ENCODE data around the gene CDCP1.
A peak's percentile ranks its signal among the peaks of the same experiment; 100 is the strongest.
"Not testable (repeated sequence)": the region's sequence is repeated elsewhere in the genome, so short reads cannot be mapped to it uniquely, and the experiment has no call there.

The CDCP1 gene

GRCh38 chr3:45084361-45084760, 61.8 kb downstream of the CDCP1 start:
- DNase-seq (ENCODE audit: low read depth in 3 of 3), result no peak

DNA sequence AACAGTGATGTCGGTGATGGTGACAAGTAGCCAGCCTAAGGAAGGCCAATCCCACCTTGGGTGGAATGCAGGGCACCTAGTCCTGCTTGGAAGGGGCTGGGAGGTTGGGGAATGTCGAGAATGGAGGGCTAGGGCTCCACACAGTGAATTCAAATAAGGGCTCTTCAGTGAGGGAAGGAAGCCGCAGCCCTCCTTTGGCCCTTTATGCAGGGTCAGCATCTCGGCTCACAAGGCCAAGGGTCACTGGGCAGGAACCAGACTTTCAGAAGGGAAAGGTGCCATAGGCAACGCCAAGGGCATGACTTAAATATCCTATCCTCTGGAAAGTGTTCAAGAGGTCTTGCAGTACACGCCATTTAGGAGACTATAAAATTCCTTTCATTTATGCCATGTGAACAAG, 63.2 kb downstream of the CDCP1 start:
- DNase-seq (ENCODE audit: low read depth in 3 of 3), result no peak

DNA sequence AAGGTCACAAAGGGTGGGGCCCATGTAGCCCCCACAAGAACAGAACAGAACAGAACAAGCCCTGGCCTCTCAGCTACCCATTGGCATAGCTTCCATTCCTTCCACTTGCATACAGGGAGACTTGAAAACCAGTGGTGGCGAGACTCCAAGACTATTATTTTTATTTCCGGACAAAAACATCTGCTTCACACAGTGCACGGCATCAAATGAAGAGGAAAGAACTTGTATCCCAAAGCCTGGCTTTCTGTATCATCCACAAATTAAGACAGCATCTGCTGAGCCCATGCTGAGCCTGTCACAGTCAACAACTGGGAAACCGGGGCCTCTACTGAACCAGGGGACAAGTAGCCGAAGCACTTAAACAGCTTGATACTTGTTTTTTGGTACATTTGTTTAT, 64.0 kb downstream of the CDCP1 start:
- no peak for DNase-seq (ENCODE audit: low read depth in 3 of 3)

- no peak for DNase-seq (ENCODE audit: low read depth in 3 of 3)
These were observed 64.6 kb downstream of the CDCP1 start for GRCh38 chr3:45081506-45082141.

DNA sequence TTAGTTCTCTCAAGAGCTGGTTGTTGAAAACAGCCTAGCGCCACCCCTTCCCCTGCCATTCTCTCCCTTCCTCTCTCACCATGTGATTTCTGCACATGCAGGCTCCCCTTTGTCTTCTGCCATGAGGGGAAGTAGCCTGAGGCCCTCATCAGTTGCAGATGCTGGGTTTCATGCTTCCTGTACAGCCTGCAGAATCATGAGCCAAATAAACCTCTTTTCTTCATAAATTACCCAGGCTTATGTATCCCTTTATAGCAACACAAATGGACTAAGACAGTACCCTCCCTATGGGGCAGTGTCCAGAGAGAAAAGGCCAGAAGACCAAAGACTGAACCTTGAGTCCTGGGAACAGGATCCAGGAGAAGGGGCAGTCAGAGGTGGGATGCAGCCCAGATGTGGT, 65.4 kb downstream of the CDCP1 start:
- no peak for DNase-seq (ENCODE audit: low read depth in 3 of 3)

GRCh38 chr3:45079715-45080114, 66.5 kb downstream of the CDCP1 start:
- DNase-seq (ENCODE audit: low read depth in 3 of 3), result no peak

- no peak for DNase-seq (ENCODE audit: low read depth in 3 of 3)
These were observed 67.2 kb downstream of the CDCP1 start for GRCh38 chr3:45078910-45079522.

DNA sequence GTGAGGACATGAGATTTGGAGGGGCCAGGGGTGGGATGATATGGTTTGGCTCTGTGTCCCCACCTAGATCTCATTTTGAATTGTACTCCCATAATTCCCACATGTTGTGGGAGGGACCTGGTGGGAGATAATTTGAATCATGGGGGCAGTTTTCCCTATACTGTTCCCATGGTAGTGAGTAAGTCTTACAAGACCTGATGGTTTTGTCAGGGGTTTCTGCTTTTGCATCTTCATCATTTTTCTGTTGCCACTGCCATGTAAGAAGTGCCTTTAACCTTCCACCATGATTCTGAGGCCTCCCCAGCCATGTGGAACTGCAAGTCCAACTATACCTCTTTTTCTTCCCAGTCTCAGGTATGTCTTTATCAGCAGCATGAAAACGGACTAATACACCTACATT, 67.9 kb downstream of the CDCP1 start:
- DNase-seq (ENCODE audit: low read depth in 3 of 3), result not testable (repeated sequence)

- DNase-seq (ENCODE audit: low read depth in 3 of 3), result no peak
These were observed 70.2 kb downstream of the CDCP1 start for GRCh38 chr3:45075821-45076625.

DNA sequence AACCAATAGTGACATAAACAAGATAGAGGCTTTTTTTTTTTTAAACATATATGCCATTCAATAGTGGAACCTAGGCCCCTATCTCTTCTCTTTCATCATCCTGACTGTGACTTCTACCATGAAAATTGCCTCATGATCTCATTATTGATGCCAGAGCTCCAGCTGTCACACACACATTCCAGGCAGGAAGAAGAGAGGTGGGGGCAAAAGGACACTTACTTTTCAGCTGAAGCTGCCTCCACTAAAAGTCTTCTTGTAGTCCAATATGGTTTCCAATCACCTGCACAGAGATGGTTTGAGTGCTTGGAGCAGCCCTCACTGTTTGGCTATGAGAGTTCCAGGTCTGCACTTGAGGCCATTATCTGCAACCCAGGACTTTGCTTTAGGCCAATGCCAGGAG, 75.1 kb downstream of the CDCP1 start:
- no peak for DNase-seq (ENCODE audit: low read depth in 3 of 3)

DNA sequence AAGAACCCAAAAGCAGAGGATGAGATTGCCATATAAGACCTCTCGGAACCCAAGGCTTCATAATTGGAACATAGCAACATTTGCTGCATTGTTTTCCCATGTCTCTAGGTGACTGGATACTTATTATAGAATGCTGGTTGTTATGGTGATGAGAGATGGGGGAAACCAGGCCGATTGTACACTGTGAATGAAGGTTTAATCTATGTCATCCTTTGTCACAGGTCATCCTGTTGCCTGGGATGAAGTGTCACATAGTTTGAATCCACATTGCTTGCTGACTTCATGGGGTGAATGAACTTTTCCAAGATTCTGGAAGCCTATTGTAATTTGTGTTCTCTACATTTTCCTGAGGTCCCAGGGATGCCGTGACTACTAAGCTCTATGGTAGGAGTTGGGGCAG, 78.2 kb downstream of the CDCP1 start:
- DNase-seq (ENCODE audit: low read depth in 3 of 3), result no peak

GRCh38 chr3:45067486-45067885, 78.7 kb downstream of the CDCP1 start:
- DNase-seq (ENCODE audit: low read depth in 3 of 3), result no peak

GRCh38 chr3:45066109-45066801, 79.9 kb downstream of the CDCP1 start:
- no peak for DNase-seq (ENCODE audit: low read depth in 3 of 3)

DNA sequence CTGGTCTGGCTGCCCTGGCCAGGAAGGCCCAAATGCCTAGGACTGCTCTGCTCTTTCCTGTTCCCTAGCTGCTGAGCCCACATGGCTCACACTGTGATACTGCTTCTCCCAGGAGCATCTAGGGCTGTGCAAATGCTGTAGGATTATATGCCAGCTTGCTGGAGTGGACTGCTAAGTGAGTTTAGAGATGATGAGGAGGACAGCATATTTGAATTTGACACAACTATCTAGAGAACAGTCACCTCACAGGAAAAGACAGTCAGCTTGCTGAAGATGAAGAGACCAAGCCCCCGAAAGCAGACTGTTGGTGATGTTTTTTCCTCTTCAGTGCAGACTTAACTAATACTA, 80.8 kb downstream of the CDCP1 start:
- no peak for DNase-seq (ENCODE audit: low read depth in 3 of 3)

DNA sequence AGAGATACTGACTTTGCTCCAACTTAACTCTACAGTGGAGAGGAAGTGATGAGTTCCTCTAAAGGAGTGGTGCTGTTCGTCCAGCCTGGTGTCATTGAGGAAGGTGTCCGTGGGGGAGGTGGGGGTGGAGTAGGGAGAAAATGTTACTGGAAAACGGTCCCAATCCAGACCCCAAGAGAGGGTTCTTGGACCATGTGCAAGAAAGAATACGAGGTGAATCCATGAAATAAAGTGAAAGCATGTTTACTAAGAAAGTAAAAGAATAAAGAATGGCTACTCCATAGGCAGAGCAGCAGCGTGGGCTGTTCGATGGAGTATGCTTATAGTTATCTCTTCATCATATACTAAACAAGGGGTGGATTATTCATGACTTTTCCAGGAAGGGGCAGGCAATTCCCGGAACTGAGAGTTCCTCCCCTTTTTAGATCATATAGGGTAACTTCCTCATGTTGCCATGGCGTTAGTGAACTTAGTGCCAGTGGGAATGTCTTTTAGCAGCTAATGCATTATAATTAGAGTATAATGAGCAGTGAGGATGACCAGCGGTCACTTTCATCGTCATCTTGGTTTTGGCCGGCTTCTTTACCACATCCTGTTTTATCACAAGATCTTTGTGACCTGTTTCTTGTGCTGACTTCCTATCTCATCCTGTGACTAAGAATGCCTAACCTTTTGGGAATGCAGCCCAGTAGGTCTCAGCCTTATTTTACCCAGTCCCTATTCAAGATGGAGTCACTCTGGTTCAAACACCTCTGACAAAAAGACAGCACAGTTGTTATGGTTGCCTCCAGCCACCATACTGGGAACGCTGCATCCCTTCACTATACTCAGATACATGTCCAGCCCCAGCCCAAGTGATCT, 81.4 kb downstream of the CDCP1 start:
- peak; percentile 50 to 62 (median 57) for DNase-seq (ENCODE audit: low read depth in 3 of 3)

- no peak for DNase-seq (ENCODE audit: low read depth in 3 of 3)
These were observed 83.5 kb downstream of the CDCP1 start for GRCh38 chr3:45062697-45063070.

GRCh38 chr3:45060165-45060892, 85.8 kb downstream of the CDCP1 start:
- no peak for DNase-seq (ENCODE audit: low read depth in 3 of 3)

GRCh38 chr3:45059132-45059531, 87.0 kb downstream of the CDCP1 start:
- DNase-seq (ENCODE audit: low read depth in 3 of 3), result no peak

GRCh38 chr3:45057557-45057956, 88.6 kb downstream of the CDCP1 start:
- DNase-seq (ENCODE audit: low read depth in 3 of 3), result no peak

DNA sequence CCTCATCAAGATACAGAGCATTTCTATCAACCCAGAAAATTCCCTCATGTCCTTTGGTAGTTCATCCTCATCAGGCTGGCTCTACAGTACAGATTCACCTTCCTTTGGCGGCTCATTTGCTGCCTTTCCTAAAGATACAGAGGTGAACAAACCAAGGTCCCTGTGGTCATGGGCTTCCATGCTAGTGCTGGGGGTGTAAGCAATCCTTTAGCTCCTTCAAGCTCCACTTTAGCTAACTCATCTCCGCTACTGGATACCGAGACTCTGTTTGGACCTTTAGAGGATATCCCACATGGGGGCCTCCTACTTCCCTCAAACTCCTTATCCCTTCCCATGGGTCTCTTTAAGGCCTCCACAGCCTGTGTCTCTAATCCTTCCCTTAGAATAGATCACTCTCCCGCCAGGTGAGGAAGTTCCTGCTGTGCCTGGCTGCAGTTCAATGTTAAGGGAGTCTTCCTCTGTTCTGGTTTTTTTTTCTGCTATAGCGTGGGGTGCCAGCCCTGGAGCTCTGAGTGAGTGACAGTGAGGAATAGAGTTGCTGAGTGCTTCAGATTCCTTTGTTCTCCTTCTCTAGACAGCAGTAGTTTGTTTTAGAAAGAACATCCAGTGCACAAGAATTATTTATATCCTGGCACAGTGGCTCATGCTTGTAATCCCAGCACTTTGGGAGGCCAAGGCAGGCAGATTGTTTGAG, 89.4 kb downstream of the CDCP1 start:
- no peak for DNase-seq (ENCODE audit: low read depth in 3 of 3)

Measured in stimulated activated CD4-positive, alpha-beta T cell treated with anti-CD3 and anti-CD28 coated beads, TNF-alpha, amount 100 ng/mL, for 48 hours (primary cell).